EL (cell line): ENCODE data around the gene PREP.
"Not testable (repeated sequence)": the region's sequence is repeated elsewhere in the genome, so short reads cannot be mapped to it uniquely, and the experiment has no call there.

Source experiments
- DNase-seq: peaks from one replicate; pipeline ENCODE4 v3.0.0-alpha.2; 2016

The PREP gene

GRCh38 chr6:105259913-105260889 lies 142.7 kb downstream of the PREP start:
- no peak for DNase-seq

GRCh38 chr6:105258816-105259215 lies 144.1 kb downstream of the PREP start:
- no peak for DNase-seq

- DNase-seq: no peak
Measured at GRCh38 chr6:105257340-105257739, 145.5 kb downstream of the PREP start.

- no peak for DNase-seq
Measured at GRCh38 chr6:105256619-105257018, 146.3 kb downstream of the PREP start.

GRCh38 chr6:105253787-105254186 lies 149.1 kb downstream of the PREP start:
- DNase-seq: no peak

GRCh38 chr6:105251689-105252088 lies 151.2 kb downstream of the PREP start:
- DNase-seq: no peak

- peak; percentile 13 for DNase-seq
Measured at GRCh38 chr6:105250533-105250932, 152.3 kb downstream of the PREP start.

- DNase-seq: no peak
Measured at GRCh38 chr6:105243487-105243886, 159.4 kb downstream of the PREP start.

GRCh38 chr6:105235155-105235554 lies 167.7 kb downstream of the PREP start:
- no peak for DNase-seq

- DNase-seq: not testable (repeated sequence)
Measured at GRCh38 chr6:105231771-105232170, 171.1 kb downstream of the PREP start.
